Activated T-helper 9 cell treated with anti-CD3 and anti-CD28 coated beads, Interleukin-2, amount 50 U/mL, for 16 hours (primary cell): ENCODE data around the gene UGT2B15.
"Not testable (repeated sequence)": the region's sequence is repeated elsewhere in the genome, so short reads cannot be mapped to it uniquely, and the experiment has no call there.

ENCODE experiments used
- DNase-seq: peaks from one replicate; pipeline ENCODE4 v3.0.0-alpha.2; 2020; ENCODE audit warnings: low read depth

Gene UGT2B15

DNA sequence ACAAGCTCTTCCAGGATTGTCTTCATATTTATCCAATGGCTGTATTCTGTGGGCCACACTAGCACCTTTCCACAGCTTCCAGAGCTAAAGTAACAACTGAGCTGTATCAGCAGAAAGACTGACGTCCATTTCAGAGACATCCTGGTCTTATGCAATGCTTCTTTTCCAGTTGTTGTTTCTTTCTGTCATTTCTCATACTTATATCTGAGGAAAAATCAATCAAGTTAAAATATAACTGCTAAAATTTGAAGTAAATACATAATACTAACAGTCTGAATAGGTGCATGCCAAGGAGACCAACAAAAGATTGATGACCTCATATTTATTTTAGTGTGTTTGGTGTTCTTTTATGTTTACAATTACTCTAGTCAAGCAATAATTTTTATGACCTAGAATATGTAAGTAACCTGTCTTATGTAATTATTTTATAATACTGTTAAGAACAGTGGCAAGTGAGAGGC lies at the start of gene UGT2B15:
Gene UGT2B15, minus strand, starts transcription at position 174 of the 461 bp plus-strand sequence. Its CDS starts 34 bp downstream, at position 140.
- not testable (repeated sequence) for DNase-seq

DNA sequence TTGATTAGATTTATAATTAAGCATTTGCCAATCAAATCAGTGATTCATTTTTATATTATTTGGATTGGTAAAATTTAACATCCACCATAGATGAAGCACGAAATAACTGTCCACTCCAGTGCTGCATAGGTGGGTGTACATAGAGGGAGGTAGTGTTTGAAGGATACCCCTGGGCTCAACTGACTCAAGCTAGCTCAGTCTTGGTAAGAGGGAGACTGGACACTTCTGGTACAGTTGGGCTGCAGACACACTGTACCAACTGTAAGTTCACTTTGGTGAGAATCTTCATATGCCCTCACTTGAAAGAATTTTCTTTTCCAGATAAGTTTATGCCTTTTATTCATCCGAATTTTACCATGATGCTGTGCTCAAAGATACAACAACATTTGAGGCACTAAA lies 48.6 kb upstream of the UGT2B15 start:
- DNase-seq, result no peak

GRCh38 chr4:68718447-68719074 lies 48.1 kb upstream of the UGT2B15 start:
- DNase-seq, result no peak

GRCh38 chr4:68717999-68718398 lies 47.5 kb upstream of the UGT2B15 start:
- no peak for DNase-seq

- DNase-seq, result no peak
These were observed 43.9 kb upstream of the UGT2B15 start for GRCh38 chr4:68714400-68714799.

DNA sequence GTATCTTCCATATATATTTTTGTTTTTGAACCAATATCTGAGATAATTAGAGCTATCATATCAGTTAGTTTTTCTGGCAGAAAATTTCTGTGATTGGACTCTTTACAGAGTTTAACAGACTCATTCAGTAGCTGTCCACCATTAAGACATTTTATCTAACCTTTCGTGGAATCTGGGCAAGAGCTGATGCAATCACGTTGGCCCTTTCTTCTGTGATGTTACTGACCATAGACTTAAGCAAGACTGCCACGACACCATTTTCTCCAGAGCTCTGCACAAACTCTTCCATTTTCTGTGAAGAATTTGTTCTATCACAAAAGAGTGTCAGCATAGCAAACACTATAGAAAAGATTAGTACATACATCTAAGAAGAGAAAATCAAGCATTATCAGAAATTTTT lies 41.8 kb upstream of the UGT2B15 start:
- no peak for DNase-seq

DNA sequence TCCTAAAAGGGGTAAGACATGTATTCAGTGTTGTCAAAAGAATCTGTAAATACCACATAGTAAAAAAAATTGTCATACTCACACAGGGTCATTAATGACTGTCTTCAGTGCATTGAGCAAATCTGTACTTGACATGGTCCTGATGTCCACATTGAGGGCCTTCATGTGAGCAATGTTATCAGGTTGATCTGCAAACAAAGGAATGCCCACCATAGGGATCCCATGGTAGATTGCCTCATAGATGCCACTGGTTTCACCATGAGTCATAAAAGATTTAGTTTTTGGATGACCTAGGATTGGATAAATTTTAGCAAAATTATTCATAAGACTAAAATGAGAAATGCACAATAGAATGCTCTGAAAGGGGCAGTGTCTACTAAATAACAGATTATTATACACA lies 38.1 kb upstream of the UGT2B15 start:
- no peak for DNase-seq

DNA sequence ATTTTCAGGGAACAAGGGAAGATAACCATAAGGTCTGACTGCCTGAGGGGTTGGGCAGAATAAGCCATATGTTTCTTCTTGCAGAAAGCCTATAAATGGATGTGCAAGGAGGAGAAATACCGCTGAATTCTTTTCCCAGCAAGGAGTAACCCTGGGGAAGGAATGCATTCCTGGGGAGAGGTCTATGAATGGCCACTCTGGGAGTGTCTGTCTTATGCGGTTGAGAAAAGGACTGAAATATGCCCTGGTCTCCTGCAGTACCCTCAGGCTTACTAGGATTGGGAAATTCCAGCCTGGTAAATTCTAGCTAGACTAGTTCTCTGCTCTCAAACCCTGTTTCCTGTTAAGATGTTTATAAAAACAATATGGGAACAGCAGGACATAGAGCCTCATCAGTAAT lies 32.7 kb upstream of the UGT2B15 start:
- DNase-seq, result not testable (repeated sequence)

- DNase-seq, result no peak
These were observed 29.7 kb upstream of the UGT2B15 start for GRCh38 chr4:68700152-68700551.

DNA sequence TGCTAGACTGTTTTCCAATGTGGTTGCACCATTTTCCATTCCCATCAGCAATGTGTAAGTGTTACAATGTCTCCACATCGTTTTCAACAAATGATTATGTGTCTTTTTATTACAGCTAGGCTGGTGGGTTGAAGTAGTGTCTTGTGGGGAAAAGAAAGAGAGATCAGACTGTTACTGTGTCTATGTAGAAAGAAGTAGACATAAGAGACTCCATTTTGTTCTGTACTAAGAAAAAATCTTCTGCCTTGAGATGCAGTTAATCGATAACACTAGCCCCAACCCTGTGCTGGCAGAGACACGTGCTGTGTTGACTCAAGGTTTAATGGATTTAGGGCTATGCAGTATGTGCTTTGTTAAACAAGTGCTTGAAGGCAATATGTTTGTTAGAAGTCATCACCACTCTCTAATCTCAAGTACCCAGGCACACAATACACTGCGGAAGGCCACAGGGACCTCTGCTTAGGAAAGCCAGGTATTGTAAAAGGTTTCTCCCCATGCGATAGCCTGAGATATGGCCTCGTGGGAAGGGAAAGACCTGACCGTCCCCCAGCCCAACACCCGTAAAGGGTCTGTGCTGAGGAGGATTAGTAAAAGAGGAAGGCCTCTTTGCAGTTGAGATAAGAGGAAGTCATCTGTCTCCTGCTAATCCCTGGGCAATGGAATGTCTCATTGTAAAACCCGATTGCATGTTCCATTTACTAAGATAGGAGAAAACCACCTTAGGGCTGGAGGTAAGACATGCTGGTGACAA lies 23.0 kb upstream of the UGT2B15 start:
- DNase-seq, result no peak

DNA sequence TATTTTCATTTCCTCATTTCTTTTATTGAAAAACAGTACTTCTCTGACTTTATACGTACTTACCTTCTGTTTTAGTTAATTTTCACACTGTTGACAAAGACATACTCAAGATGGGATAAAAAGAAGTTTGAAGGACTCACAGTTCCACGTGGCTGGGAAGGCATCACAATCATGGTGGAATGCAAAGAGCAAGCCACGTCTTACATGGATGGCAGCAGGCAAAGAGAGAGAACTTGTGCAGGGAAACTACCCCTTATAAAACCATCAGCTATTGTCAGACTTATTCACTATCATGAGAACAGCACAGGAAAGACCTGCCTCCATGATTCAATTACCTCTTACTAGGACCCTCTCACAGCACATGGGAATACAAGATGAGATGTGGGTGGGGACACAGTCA lies 20.7 kb upstream of the UGT2B15 start:
- DNase-seq, result no peak

- DNase-seq, result no peak
These were observed 12.6 kb upstream of the UGT2B15 start for GRCh38 chr4:68683034-68683433.

GRCh38 chr4:68681298-68681697 lies 10.8 kb upstream of the UGT2B15 start:
- not testable (repeated sequence) for DNase-seq

DNA sequence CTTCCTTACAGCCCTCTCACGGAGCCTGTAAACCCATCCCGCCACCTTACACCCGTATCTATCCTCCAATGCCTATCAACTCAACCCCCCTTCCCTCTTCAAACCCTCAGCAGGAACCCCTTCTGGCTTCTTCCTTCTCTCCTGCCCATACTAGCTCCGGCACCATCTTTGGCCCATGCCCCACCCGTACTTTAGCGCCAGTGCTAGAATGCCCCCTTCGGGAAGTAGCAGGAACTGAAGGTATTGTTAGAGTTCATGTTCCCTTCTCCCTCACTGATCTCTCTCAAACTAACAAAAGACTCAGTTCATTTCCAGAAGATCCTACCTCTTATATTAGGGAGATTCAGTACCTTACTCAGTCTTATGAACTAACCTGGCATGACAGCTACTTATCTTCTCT lies 2.7 kb upstream of the UGT2B15 start:
- DNase-seq, result no peak

- DNase-seq, result not testable (repeated sequence)
These were observed 765 bp upstream of the UGT2B15 start for GRCh38 chr4:68671217-68671616.

GRCh38 chr4:68668537-68669163 lies 1.8 kb downstream of the UGT2B15 start:
- DNase-seq, result not testable (repeated sequence)

DNA sequence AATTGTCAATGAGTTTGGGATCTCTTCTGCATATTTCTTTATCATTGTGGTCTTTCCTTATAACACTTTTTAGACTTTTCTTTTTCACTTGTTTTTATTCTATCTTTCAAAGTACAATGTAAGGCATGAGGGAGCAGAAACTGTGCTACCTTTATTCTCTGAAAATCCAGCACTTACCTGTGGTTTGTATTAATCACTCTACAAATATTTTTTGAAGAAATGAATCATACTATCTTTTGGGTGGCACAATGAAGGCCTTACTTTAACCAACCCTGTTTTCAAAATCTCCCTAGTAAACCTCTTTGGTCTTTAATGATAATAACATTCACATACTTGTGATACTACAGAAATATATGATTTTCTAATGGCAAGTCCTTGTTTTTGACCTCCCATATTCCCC lies 2.9 kb downstream of the UGT2B15 start:
- not testable (repeated sequence) for DNase-seq

GRCh38 chr4:68664721-68665120 lies 5.7 kb downstream of the UGT2B15 start:
- not testable (repeated sequence) for DNase-seq

GRCh38 chr4:68662836-68663574 lies 7.4 kb downstream of the UGT2B15 start:
- DNase-seq, result not testable (repeated sequence)

- DNase-seq, result no peak
These were observed 11.8 kb downstream of the UGT2B15 start for GRCh38 chr4:68658672-68659071.

DNA sequence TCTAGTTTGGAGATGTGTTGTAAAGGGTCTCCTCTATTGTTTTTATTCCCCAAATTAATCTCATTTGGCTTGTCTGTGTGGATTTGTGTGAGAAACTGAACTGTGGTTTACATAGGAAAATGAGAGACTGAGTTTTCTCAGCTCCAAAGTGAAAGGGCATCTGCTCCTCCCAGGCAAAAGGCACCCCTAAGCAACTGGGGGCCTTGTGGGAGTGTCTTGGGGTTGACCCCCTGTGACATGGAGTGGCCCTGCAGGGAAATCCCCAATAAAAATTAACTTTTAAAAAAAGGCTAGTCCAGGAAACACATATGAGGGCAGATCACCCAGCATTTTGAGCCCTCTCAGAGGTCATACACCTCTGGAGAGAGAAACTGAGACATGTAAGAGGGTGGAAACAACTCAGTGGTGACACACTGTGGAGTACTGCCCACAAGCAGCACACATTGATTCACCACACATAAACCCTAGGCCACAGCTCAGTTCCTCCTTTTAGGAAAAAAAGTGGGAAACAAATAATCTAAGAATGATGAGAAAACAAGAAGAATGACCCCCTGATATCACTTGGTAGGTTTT lies 13.3 kb downstream of the UGT2B15 start:
- not testable (repeated sequence) for DNase-seq

DNA sequence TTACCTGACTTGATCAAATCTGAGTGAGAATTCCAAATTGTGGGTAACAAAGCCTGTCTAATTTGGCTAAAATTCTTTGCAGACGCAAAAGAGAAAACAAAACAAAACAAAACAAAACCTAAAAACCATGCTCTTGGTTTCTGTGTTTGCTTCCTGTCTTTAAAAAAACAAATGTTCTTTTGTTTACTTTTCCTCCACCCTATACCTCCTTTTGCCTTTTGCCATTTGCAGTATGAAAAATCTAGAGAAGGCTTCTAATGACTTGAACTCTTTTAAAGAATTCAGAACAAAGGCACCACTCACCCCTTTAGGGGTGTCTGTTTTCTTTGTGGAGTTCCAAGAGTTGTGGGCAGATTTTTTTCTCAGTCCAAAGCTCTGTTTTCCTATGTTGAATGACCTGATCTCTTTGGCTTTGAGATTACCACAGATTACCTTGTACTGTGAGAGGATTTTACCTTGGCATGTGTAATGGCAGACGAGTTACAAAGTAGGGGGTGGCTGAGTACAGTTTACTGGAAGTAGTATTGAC lies 13.9 kb downstream of the UGT2B15 start:
- DNase-seq, result not testable (repeated sequence)
